22Rv1 (cell line): ENCODE data around the gene KIN.
"Not testable (repeated sequence)": the region's sequence is repeated elsewhere in the genome, so short reads cannot be mapped to it uniquely, and the experiment has no call there.

Source experiments
- H3K27ac ChIP-seq: fragments of 450-650 bp; 2 replicates; pipeline ENCODE4 v1.5.1; 2017
- CTCF ChIP-seq: fragments of 450-650 bp; IDR thresholded peaks from 2 replicates; pipeline ENCODE4 v1.5.1; 2017; ENCODE audit warnings: mild to moderate bottlenecking
- ZFX ChIP-seq: fragments of 450-650 bp; IDR thresholded peaks from 2 replicates; pipeline ENCODE4 v1.6.1; 2017; ENCODE audit warnings: antibody characterized with exemption, borderline replicate concordance

Gene KIN

GRCh38 chr10:7722927-7723529 is 64.8 kb downstream of the KIN start:
- TF ChIP-seq CTCF: no peak
- no peak for TF ChIP-seq ZFX
- no peak overlapping the region for H3K27ac ChIP-seq

- H3K27ac ChIP-seq: no peak overlapping the region
- TF ChIP-seq CTCF (no peak), ZFX (no peak)
Observed at GRCh38 chr10:7720478-7720877, 67.3 kb downstream of the KIN start.

- no peak overlapping the region for H3K27ac ChIP-seq
- TF ChIP-seq CTCF: no peak
- no peak for TF ChIP-seq ZFX
Observed at GRCh38 chr10:7718685-7719084, 69.1 kb downstream of the KIN start.

- no peak overlapping the region for H3K27ac ChIP-seq
- TF ChIP-seq CTCF: no peak
Observed at GRCh38 chr10:7717767-7718166, 70.0 kb downstream of the KIN start.

- H3K27ac ChIP-seq: no peak overlapping the region
- TF ChIP-seq ZFX: no peak
- TF ChIP-seq CTCF: no peak
Observed at GRCh38 chr10:7715515-7715914, 72.3 kb downstream of the KIN start.

GRCh38 chr10:7711075-7711474 is 76.7 kb downstream of the KIN start:
- not testable (repeated sequence) for H3K27ac ChIP-seq

- no peak overlapping the region for H3K27ac ChIP-seq
- TF ChIP-seq ZFX (no peak), CTCF (no peak)
Observed at GRCh38 chr10:7710446-7710845, 77.3 kb downstream of the KIN start.

GRCh38 chr10:7708832-7709231 is 79.0 kb downstream of the KIN start:
- no peak for TF ChIP-seq CTCF
- no peak for TF ChIP-seq ZFX

More at GRCh38 chr10:7708832-7709231, 79.0 kb downstream of the KIN start:
- H3K27ac ChIP-seq: no peak overlapping the region
